ENCODE results near the gene CD27. TPM values are rescaled to one million over a fixed set of nuclear protein-coding genes. Genes with fewer than 3 reads are reported as not detected.

CD27 gene
- total RNA-seq = not detected in 3 replicates
- long read RNA-seq = 0 reads

GRCh38 chr12:6444704-6445688 is at the start of gene CD27:
TSS of gene CD27 (plus strand) at chr12:6444955. CDS start at chr12:6445096, 141 bp downstream.
- no peak within 1 kb of the TSS for H3K27ac Mint-ChIP-seq (ENCODE audit: unreplicated experiment)
- peaks cover 7% of the 10 kb centered on the region for H3K36me3 Mint-ChIP-seq (ENCODE audit: low read depth)
- H3K9me3 Mint-ChIP-seq (ENCODE audit: low read depth) = no peaks in the 10 kb centered on the region
- DNase-seq (ENCODE audit: low spot score) = no peak
- no peaks in the 10 kb centered on the region for H3K4me1 Mint-ChIP-seq (ENCODE audit: low read depth)
- no peaks in the 10 kb centered on the region for H3K27me3 Mint-ChIP-seq (ENCODE audit: low read depth)
- H3K4me3 Mint-ChIP-seq (ENCODE audit: unreplicated experiment) = no peak within 1 kb of the TSS
- TF ChIP-seq, protein P1, sequence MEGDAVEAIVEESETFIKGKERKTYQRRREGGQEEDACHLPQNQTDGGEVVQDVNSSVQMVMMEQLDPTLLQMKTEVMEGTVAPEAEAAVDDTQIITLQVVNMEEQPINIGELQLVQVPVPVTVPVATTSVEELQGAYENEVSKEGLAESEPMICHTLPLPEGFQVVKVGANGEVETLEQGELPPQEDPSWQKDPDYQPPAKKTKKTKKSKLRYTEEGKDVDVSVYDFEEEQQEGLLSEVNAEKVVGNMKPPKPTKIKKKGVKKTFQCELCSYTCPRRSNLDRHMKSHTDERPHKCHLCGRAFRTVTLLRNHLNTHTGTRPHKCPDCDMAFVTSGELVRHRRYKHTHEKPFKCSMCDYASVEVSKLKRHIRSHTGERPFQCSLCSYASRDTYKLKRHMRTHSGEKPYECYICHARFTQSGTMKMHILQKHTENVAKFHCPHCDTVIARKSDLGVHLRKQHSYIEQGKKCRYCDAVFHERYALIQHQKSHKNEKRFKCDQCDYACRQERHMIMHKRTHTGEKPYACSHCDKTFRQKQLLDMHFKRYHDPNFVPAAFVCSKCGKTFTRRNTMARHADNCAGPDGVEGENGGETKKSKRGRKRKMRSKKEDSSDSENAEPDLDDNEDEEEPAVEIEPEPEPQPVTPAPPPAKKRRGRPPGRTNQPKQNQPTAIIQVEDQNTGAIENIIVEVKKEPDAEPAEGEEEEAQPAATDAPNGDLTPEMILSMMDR (IDR thresholded peaks at IDR 0.05) = no peak

- no peaks in the 10 kb centered on the region for H3K27me3 Mint-ChIP-seq (ENCODE audit: low read depth)
- no peaks in the 10 kb centered on the region for H3K4me1 Mint-ChIP-seq (ENCODE audit: low read depth)
- H3K4me3 Mint-ChIP-seq (ENCODE audit: unreplicated experiment) = no peak overlapping the region
- TF ChIP-seq, protein P1 (IDR thresholded peaks at IDR 0.05) = no peak
- DNase-seq (ENCODE audit: low spot score) = no peak
- H3K36me3 Mint-ChIP-seq (ENCODE audit: low read depth) = peaks cover 5% of the 10 kb centered on the region
- H3K27ac Mint-ChIP-seq (ENCODE audit: unreplicated experiment) = no peak overlapping the region
- H3K9me3 Mint-ChIP-seq (ENCODE audit: low read depth) = no peaks in the 10 kb centered on the region
These were observed 48.7 kb upstream of the CD27 start for GRCh38 chr12:6396031-6396430.

DNA sequence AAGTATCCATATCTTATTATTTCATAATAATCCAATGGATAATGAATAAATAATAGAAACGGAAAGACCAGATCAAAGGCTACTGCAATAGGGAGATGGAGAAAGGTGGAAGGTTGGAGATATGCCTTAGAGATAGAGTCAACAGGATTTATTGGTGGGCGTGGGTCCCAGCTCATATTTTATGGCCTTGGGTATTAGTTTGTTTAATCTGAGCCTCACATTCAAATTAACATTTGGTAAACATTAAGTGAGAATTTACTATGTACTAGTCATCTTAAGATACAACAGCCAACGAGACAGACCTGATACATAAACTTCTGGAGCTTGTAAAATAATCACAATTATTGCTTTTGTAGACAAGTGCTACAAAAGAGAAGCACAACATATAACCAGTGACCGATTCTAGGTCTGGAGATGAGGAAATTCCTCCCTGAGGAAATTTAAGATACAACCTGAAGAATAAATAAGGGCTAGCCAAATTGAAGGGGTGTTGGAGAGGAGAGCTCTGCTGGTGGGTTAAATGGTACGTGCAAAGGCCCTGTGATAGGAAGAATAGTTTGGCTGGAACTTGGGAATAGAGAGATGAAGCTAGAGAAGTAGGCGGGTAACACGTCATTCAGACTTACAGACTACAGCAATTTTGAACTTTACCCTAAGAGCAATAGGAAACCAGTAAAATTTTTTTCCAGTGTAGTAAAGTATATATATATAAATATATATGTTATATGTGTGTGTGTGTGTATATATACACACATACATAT is 44.7 kb upstream of the CD27 start:
- TF ChIP-seq, protein P1 (IDR thresholded peaks at IDR 0.05) = no peak
- H3K27me3 Mint-ChIP-seq (ENCODE audit: low read depth) = no peaks in the 10 kb centered on the region
- H3K9me3 Mint-ChIP-seq (ENCODE audit: low read depth) = no peaks in the 10 kb centered on the region
- H3K36me3 Mint-ChIP-seq (ENCODE audit: low read depth) = no peaks in the 10 kb centered on the region
- no peaks in the 10 kb centered on the region for H3K4me1 Mint-ChIP-seq (ENCODE audit: low read depth)
- no peak for DNase-seq (ENCODE audit: low spot score)
- H3K27ac Mint-ChIP-seq (ENCODE audit: unreplicated experiment) = no peak overlapping the region
- H3K4me3 Mint-ChIP-seq (ENCODE audit: unreplicated experiment) = no peak overlapping the region

DNA sequence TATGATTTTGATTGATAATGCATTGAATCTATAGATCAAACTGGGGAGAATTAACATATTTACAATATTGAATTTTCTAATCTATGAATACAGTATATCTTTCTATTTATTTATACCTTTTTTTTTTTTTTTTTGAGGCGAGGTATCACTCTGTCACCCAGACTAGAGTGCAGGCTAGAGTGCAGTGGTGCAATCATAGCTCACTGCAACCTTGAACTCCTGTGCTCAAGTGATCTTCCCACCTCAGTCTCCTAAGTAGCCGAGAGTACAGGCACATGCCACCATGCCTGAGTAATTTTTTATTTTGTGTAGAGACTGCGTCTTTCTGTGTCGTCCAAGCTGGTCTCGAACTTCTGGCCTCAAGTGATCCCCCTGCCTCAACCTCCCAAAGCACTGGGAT is 40.4 kb upstream of the CD27 start:
- peaks cover 4% of the 10 kb centered on the region for H3K36me3 Mint-ChIP-seq (ENCODE audit: low read depth)
- DNase-seq (ENCODE audit: low spot score) = no peak
- H3K4me1 Mint-ChIP-seq (ENCODE audit: low read depth) = no peaks in the 10 kb centered on the region
- no peak overlapping the region for H3K27ac Mint-ChIP-seq (ENCODE audit: unreplicated experiment)
- TF ChIP-seq, protein P1 (IDR thresholded peaks at IDR 0.05) = no peak
- peaks cover 5% of the 10 kb centered on the region for H3K9me3 Mint-ChIP-seq (ENCODE audit: low read depth)
- H3K27me3 Mint-ChIP-seq (ENCODE audit: low read depth) = no peaks in the 10 kb centered on the region
- H3K4me3 Mint-ChIP-seq (ENCODE audit: unreplicated experiment) = no peak overlapping the region

GRCh38 chr12:6405963-6406362 is 38.8 kb upstream of the CD27 start:
- H3K9me3 Mint-ChIP-seq (ENCODE audit: low read depth) = peaks cover 9% of the 10 kb centered on the region
- peaks cover 4% of the 10 kb centered on the region for H3K36me3 Mint-ChIP-seq (ENCODE audit: low read depth)
- no peak overlapping the region for H3K4me3 Mint-ChIP-seq (ENCODE audit: unreplicated experiment)
- no peaks in the 10 kb centered on the region for H3K27me3 Mint-ChIP-seq (ENCODE audit: low read depth)
- H3K4me1 Mint-ChIP-seq (ENCODE audit: low read depth) = no peaks in the 10 kb centered on the region
- H3K27ac Mint-ChIP-seq (ENCODE audit: unreplicated experiment) = peak overlapping the region; percentile 49
- TF ChIP-seq, protein P1 (IDR thresholded peaks at IDR 0.05) = no peak
- DNase-seq (ENCODE audit: low spot score) = no peak
